ENCODE data around the gene TSPAN1. TPM values are rescaled to one million over a fixed set of nuclear protein-coding genes. Genes with fewer than 3 reads are reported as not detected.

The TSPAN1 gene
- total and polyA plus RNA-seq, 12 donors = 0.80 to 5.3 (median 1.7) TPM

- Histone ChIP-seq H3K4me3 (no peak overlapping the region), H3K27ac (peak overlapping the region in 1 of 10 donors; percentile 20), H3K36me3 (peaks cover 0 to 56% (median 19%) of the 10 kb centered on the region in 9 donors)
Measured at GRCh38 chr1:46196609-46197008, 21.7 kb downstream of the TSPAN1 start.

GRCh38 chr1:46197560-46197963, 22.7 kb downstream of the TSPAN1 start:
- peak overlapping the region; percentile 62 to 95 (median 77) for H3K4me3 ChIP-seq
- ATAC-seq (peak in 3 of 8 donors; percentile 1 to 21 (median 20)), DNase-seq (no peak)
- intact Hi-C loops (cut with DNase I) = no loop called here
- H3K4me1 ChIP-seq = peaks cover 16 to 51% (median 37%) of the 10 kb centered on the region in 9 donors
- H3K27me3 ChIP-seq = no peaks in the 10 kb centered on the region
- H3K27ac ChIP-seq = peak overlapping the region in 9 of 10 donors; percentile 79 to 91 (median 89)
- H3K36me3 ChIP-seq = peaks cover 0 to 46% (median 12%) of the 10 kb centered on the region in 9 donors
- WGBS, 2 donors = 53% methylated on average over 9 of the region's 9 CpGs
- no peak for TF ChIP-seq CTCF (IDR thresholded peaks at IDR 0.05)
- H3K9me3 ChIP-seq = no peaks in the 10 kb centered on the region

More at GRCh38 chr1:46196609-46197008, 21.7 kb downstream of the TSPAN1 start:
- ATAC-seq (no peak), DNase-seq (no peak)
- Histone ChIP-seq H3K4me1 (peaks cover 16 to 47% (median 34%) of the 10 kb centered on the region in 9 donors), H3K27me3 (no peaks in the 10 kb centered on the region), H3K9me3 (no peaks in the 10 kb centered on the region)
- no peak for TF ChIP-seq CTCF (IDR thresholded peaks at IDR 0.05)
- intact Hi-C loops (cut with DNase I) = no loop called here
- 94 to 96% methylated on average over 9 of the region's 9 CpGs for WGBS, 2 donors

GRCh38 chr1:46197964-46198811, 23.3 kb downstream of the TSPAN1 start, which contains the start of gene POMGNT1:
POMGNT1 (minus strand) TSS chr1:46198434; CDS start chr1:46197821, 613 bp downstream.
- peak; percentile 51 to 79 for DNase-seq
- intact Hi-C loops (cut with DNase I) = no loop called here
- WGBS, 2 donors = 0% methylated on average over 47 to 67 of the region's 67 CpGs
- H3K4me1 ChIP-seq = peaks cover 16 to 52% (median 41%) of the 10 kb centered on the region in 9 donors
- peak in 4 of 9 donors; percentile 33 to 48 (median 40) for TF ChIP-seq CTCF (IDR thresholded peaks at IDR 0.05)
- H3K27ac ChIP-seq = peak within 1 kb of the TSS in 9 of 10 donors; percentile 84 to 91 (median 89)
- H3K9me3 ChIP-seq = no peaks in the 10 kb centered on the region
- peak within 1 kb of the TSS; percentile 62 to 95 (median 77) for H3K4me3 ChIP-seq
- H3K36me3 ChIP-seq = peaks cover 0 to 40% (median 7%) of the 10 kb centered on the region in 9 donors
- H3K27me3 ChIP-seq = no peaks in the 10 kb centered on the region
- ATAC-seq = peak; percentile 72 to 94 (median 80)

GRCh38 chr1:46199233-46199749, 24.4 kb downstream of the TSPAN1 start:
- no peaks in the 10 kb centered on the region for H3K9me3 ChIP-seq
- peaks cover 16 to 58% (median 51%) of the 10 kb centered on the region in 9 donors for H3K4me1 ChIP-seq
- intact Hi-C loops (cut with DNase I) = no loop called here
- H3K27ac ChIP-seq = peak overlapping the region in 8 of 10 donors; percentile 84 to 91 (median 88)
- H3K4me3 ChIP-seq = peak overlapping the region in 9 of 10 donors; percentile 50 to 95 (median 79)
- DNase-seq = no peak
- H3K27me3 ChIP-seq = no peaks in the 10 kb centered on the region
- 62 to 64% methylated on average over 3 of the region's 3 CpGs for WGBS, 2 donors
- ATAC-seq = no peak
- no peak for TF ChIP-seq CTCF (IDR thresholded peaks at IDR 0.05)
- H3K36me3 ChIP-seq = peaks cover 0 to 29% (median 0%) of the 10 kb centered on the region in 9 donors
